K562 (cell line): ENCODE results near the gene SLC2A9. TPM values are rescaled to one million over a fixed set of nuclear protein-coding genes. Genes with fewer than 3 reads are reported as not detected.

ENCODE experiments used
- ATAC-seq: fragments of 200-7000 bp; cut with Tn5 transposase; 3 replicates; pipeline ENCODE4 v1.9.1; 2020; ENCODE audit warnings: moderate library complexity
- BruUV-seq: library from RNA; stranded (reverse); fragments of 400-500 nt; replicated peaks from 2 replicates; lab custom pipeline; 2021; lab: Mats Ljungman, UMichigan
- CTCF ChIA-PET: fragments of 300-600 bp; formaldehyde crosslinking; extraction: SDS; loops from one replicate; lab custom pipeline; 2021; ENCODE audit warnings: low intra/inter-chr PET ratio; lab: Yijun Ruan, JAX
- POLR2A ChIA-PET: fragments of 300-600, 350-650 bp; sonication (Branson Sonifier 250); formaldehyde crosslinking; extraction: SDS; loops from one replicate; lab custom pipeline; 2021; ENCODE audit warnings: antibody characterized with exemption, inconsistent platforms; lab: Yijun Ruan, JAX
- DNase-seq, 4 experiments: peaks; one replicate each; pipeline versions ENCODE4 v3.0.0 to v3.0.0-alpha.2; 2011 to 2018; ENCODE audit warnings: low spot score in 3 of 4, mixed read lengths in 3 of 4; ENCODE audit errors: extremely low read depth in 1 of 4
- FAIRE-seq: peaks from 2 replicates; lab custom pipeline; 2011; peaks lifted over from hg19 to GRCh38; lab: Jason Lieb, UNC
- H2AFZ ChIP-seq: 2 replicates; pipeline ENCODE4 v1.6.0; 2011; ENCODE audit warnings: low read depth, low read length, control low read depth, inconsistent platforms
- H3K27ac ChIP-seq: fragments of 200-600 bp; 3 replicates; pipeline ENCODE4 v1.8.0; 2011; ENCODE audit warnings: low read depth, mild to moderate bottlenecking, control low read depth, inconsistent platforms, low read length, moderate library complexity, mixed read lengths; ENCODE audit errors: extremely low read depth
- H3K27me3 ChIP-seq, 2 experiments: fragments of 300-600 bp in 1 of 2; 2 replicates in 1 of 2; 3 replicates in 1 of 2; pipeline versions ENCODE4 v1.6.0 to v1.8.0; 2011; ENCODE audit warnings: inconsistent platforms in 2 of 2, low read length in 2 of 2, mild to moderate bottlenecking in 1 of 2, mixed read lengths in 1 of 2, moderate library complexity in 1 of 2; ENCODE audit not compliant: control insufficient read depth in 2 of 2, insufficient read depth in 2 of 2
- H3K36me3 ChIP-seq: fragments of 300-600 bp; 3 replicates; pipeline ENCODE4 v1.8.0; 2011; ENCODE audit warnings: mild to moderate bottlenecking, low read length, inconsistent platforms; ENCODE audit not compliant: control insufficient read depth, insufficient read depth
- H3K4me1 ChIP-seq, 2 experiments: fragments of 200-600 bp in 1 of 2; replicated peaks in 1 of 2; 2 replicates in 1 of 2; 3 replicates in 1 of 2; pipeline versions ENCODE4 v1.5.1 to v1.8.0; 2011; ENCODE audit warnings: inconsistent platforms in 2 of 2, low read length in 2 of 2, mild to moderate bottlenecking in 1 of 2, mixed read lengths in 1 of 2, moderate library complexity in 1 of 2; ENCODE audit not compliant: control insufficient read depth in 2 of 2, insufficient read depth in 2 of 2
- H3K4me2 ChIP-seq: 2 replicates; pipeline ENCODE4 v1.6.1; 2011; ENCODE audit warnings: low read length, control low read depth, inconsistent platforms, mixed read lengths; ENCODE audit not compliant: insufficient read depth
- H3K4me3 ChIP-seq: fragments of 200-600 bp; sonication (generic), shearing (Covaris generic); 2 replicates; pipeline ENCODE4 v1.5.1; 2016; ENCODE audit warnings: control low read depth, inconsistent platforms
- H3K79me2 ChIP-seq: fragments of 200-600 bp; 3 replicates; pipeline ENCODE4 v1.8.0; 2011; ENCODE audit warnings: low read length, inconsistent platforms; ENCODE audit not compliant: control insufficient read depth, insufficient read depth
- H3K9ac ChIP-seq, 2 experiments: 2 replicates each; pipeline versions ENCODE4 v1.6.0 to v1.6.1; 2011; ENCODE audit warnings: low read depth in 2 of 2, low read length in 2 of 2, control low read depth in 1 of 2, inconsistent platforms in 1 of 2, mild to moderate bottlenecking in 1 of 2, mixed read lengths in 1 of 2; ENCODE audit not compliant: insufficient read depth in 1 of 2
- H3K9me1 ChIP-seq: one replicate; pipeline ENCODE4 v1.6.0; 2011; ENCODE audit warnings: inconsistent platforms, mild to moderate bottlenecking, low read length, moderate library complexity; ENCODE audit not compliant: control insufficient read depth, insufficient read depth
- H3K9me3 ChIP-seq: replicated peaks from 2 replicates; pipeline ENCODE4 v1.5.1; 2011; ENCODE audit warnings: low read depth, low read length, inconsistent platforms; ENCODE audit not compliant: control insufficient read depth, insufficient read depth
- H4K20me1 ChIP-seq: replicated peaks from 2 replicates; pipeline ENCODE4 v1.6.1; 2011; ENCODE audit warnings: low read length, inconsistent platforms, mixed read lengths; ENCODE audit not compliant: control insufficient read depth, insufficient read depth
- CBFA2T2 ChIP-seq: fragments of 450-650 bp; conservative IDR thresholded peaks from 2 replicates; pipeline ENCODE4 v1.6.1; 2017; ENCODE audit warnings: mild to moderate bottlenecking
- CREB5 ChIP-seq: fragments of 250-450 bp; sonication (Bioruptor Pico); IDR thresholded peaks from 2 replicates; pipeline ENCODE4 v1.5.0; 2020; ENCODE audit warnings: mild to moderate bottlenecking
- FOXP4 ChIP-seq: sonication (generic); formaldehyde crosslinking; IDR thresholded peaks from 2 replicates; pipeline ENCODE4 v1.8.0; 2022; ENCODE audit warnings: mild to moderate bottlenecking, missing genetic modification reagents, borderline replicate concordance
- KAT2B ChIP-seq: IDR thresholded peaks from one replicate; pipeline ENCODE4 v1.6.1; 2012; ENCODE audit warnings: low read depth, mild to moderate bottlenecking, control low read depth, inconsistent platforms, low read length, moderate library complexity
- KHSRP ChIP-seq: fragments of 450-650 bp; IDR thresholded peaks from 2 replicates; pipeline ENCODE4 v1.6.1; 2017
- NFIC ChIP-seq: fragments of 450-650 bp; IDR thresholded peaks from 2 replicates; pipeline ENCODE4 v1.6.1; 2017; ENCODE audit warnings: mild to moderate bottlenecking, inconsistent platforms
- POLR3G ChIP-seq: IDR thresholded peaks from 2 replicates; pipeline ENCODE4 v1.6.1; 2011; ENCODE audit not compliant: insufficient read length, insufficient replicate concordance; ENCODE audit errors: extremely low read depth
- SLC30A9 ChIP-seq: fragments of 250-450 bp; sonication (Bioruptor Pico); IDR thresholded peaks from 2 replicates; pipeline ENCODE4 v1.8.0; 2022; ENCODE audit warnings: mild to moderate bottlenecking, moderate library complexity
- SRSF7 ChIP-seq: fragments of 200-400 bp; formaldehyde crosslinking; optimal IDR thresholded peaks from 2 replicates; pipeline ENCODE3; 2017; ENCODE audit warnings: mild to moderate bottlenecking, low read depth, low read length
- TCF15 ChIP-seq: fragments of 250-450 bp; sonication (Bioruptor Pico); IDR thresholded peaks from 2 replicates; pipeline ENCODE4 v1.8.0; 2022; ENCODE audit warnings: moderate library complexity, mild to moderate bottlenecking, inconsistent platforms
- TEAD4 ChIP-seq, 2 experiments: sonication (generic) in 1 of 2; formaldehyde crosslinking in 1 of 2; IDR thresholded peaks; 2 replicates each; pipeline versions ENCODE4 v1.6.1 to v1.8.0; 2012 to 2022; ENCODE audit warnings: borderline replicate concordance in 1 of 2, inconsistent platforms in 1 of 2, low read length in 1 of 2, mild to moderate bottlenecking in 1 of 2, missing genetic modification reagents in 1 of 2
- ZNF57 ChIP-seq: fragments of 450-650 bp; formaldehyde crosslinking; IDR thresholded peaks from 2 replicates; pipeline ENCODE4 v1.4.0; 2020; ENCODE audit warnings: mild to moderate bottlenecking, moderate library complexity
- ZNF644 ChIP-seq: fragments of 200-800 bp; sonication (Bioruptor generic); IDR thresholded peaks from 2 replicates; pipeline ENCODE4 v1.6.1; 2016; ENCODE audit warnings: low read depth, missing genetic modification characterization, missing compliant biosample characterization
- WGBS: fragments of 100-300 bp; shearing (Covaris generic); methylation state at CpG from one replicate; pipeline ENCODE4 v1.1.6; 2016; ENCODE audit warnings: low coverage, mixed read lengths; ENCODE audit not compliant: insufficient coverage; ENCODE audit errors: missing lambda C conversion rate; 5-methylcytosine and 5-hydroxymethylcytosine counted together
- in situ Hi-C: fragments of 300-500 bp; cut with MboI; formaldehyde crosslinking; loops from 4 replicates; pipeline ENCODE4 v1.15.0; 2018; ENCODE audit warnings: inconsistent platforms, mixed read lengths
- intact Hi-C: fragments of 100-400 bp; cut with micrococcal nuclease; formaldehyde crosslinking; loops from 2 replicates; pipeline ENCODE4 v1.14.2; 2022
- polyA plus RNA-seq, 8 experiments: library from polyadenylated mRNA; depleted of rRNA in 4 of 8; stranded (reverse) in 5 of 8; unstranded in 3 of 8; fragments of >200 nt; fragmentation: Nextera tagmentation in 2 of 8; fragmentation: Illumina TruSeq in 1 of 8; extraction: Ambion mirVana in 2 of 8; extraction: Trizol in 1 of 8; gene quantifications; 2 replicates each; pipeline versions ENCODE4 v1.2.1 to v1.2.3, GENCODE V29; 2011 to 2014; ENCODE audit warnings: inconsistent platforms in 1 of 8, missing spikeins in 1 of 8
- total RNA-seq, 7 experiments: library from RNA; depleted of rRNA in 6 of 7; stranded (reverse); fragments of >200 nt in 6 of 7; fragmentation: Illumina TruSeq in 2 of 7; extraction: Trizol in 2 of 7; gene quantifications; 2 replicates each; pipeline versions ENCODE4 v1.2.1 to v1.2.3, GENCODE V29; 2011 to 2021; ENCODE audit warnings: low replicate concordance in 1 of 7

The SLC2A9 gene
- total and polyA plus RNA-seq, 9 of the 15 experiments (the other 6 are each of a cell fraction or from before 2014, with no cell fraction given): 0.15 to 1.9 (median 0.76) TPM

- intact Hi-C loops: no loop called here
Observed at GRCh38 chr4:10054571-10055041, 33.3 kb upstream of the SLC2A9 start.

More at GRCh38 chr4:10054571-10055041, 33.3 kb upstream of the SLC2A9 start:
- no peak for ATAC-seq
- no peaks in the 10 kb centered on the region for H4K20me1 ChIP-seq
- 0% methylated on average over 4 of the region's 4 CpGs for WGBS
- H2AFZ ChIP-seq: no peak overlapping the region
- no peaks in the 10 kb centered on the region for H3K36me3 ChIP-seq
- FAIRE-seq: no peak
- no peak overlapping the region for H3K27ac ChIP-seq
- in situ Hi-C loops: no loop called here
- no peaks in the 10 kb centered on the region for H3K9me3 ChIP-seq
- DNase-seq: no peak
- no peaks in the 10 kb centered on the region for H3K79me2 ChIP-seq
- ChIA-PET CTCF (no interaction called here), POLR2A (no interaction called here)
- no peak overlapping the region for H3K9ac ChIP-seq
- BruUV-seq: no TSS peak
- H3K9me1 ChIP-seq: no peaks in the 10 kb centered on the region
- TF ChIP-seq ZNF57 (CRISPR knock-in tag): no peak
- TF ChIP-seq TCF15: no peak
- no peak for TF ChIP-seq ZNF644 (tag)
- no peak for TF ChIP-seq CBFA2T2
- TF ChIP-seq CREB5: no peak
- TF ChIP-seq SLC30A9 (CRISPR knock-in tag): no peak
- TF ChIP-seq NFIC: no peak
- TF ChIP-seq KHSRP: no peak
- TF ChIP-seq TEAD4 (IDR thresholded peaks at IDR 0.05; ENCODE audit: low read length): no peak
- TF ChIP-seq TEAD4 (CRISPR knock-in tag; IDR thresholded peaks at IDR 0.05; ENCODE audit: borderline replicate concordance): no peak
- TF ChIP-seq KAT2B: no peak
- TF ChIP-seq FOXP4 (CRISPR knock-in tag): no peak
- no peak for TF ChIP-seq SRSF7
- no peak for TF ChIP-seq POLR3G
- no peaks in the 10 kb centered on the region for H3K4me1 ChIP-seq
- H3K27me3 ChIP-seq: peaks cover 20 to 48% of the 10 kb centered on the region in 2 experiments
- no peak overlapping the region for H3K4me2 ChIP-seq
- H3K4me3 ChIP-seq: no peak overlapping the region
